HepG2 (cell line): ENCODE results near the gene PRELID1. TPM values are rescaled to one million over a fixed set of nuclear protein-coding genes. Genes with fewer than 3 reads are reported as not detected.

Experiments used
- ARNTL ChIP-seq: sonication (generic); formaldehyde crosslinking; IDR thresholded peaks from 2 replicates; pipeline ENCODE4 v1.4.0; 2020; ENCODE audit warnings: mild to moderate bottlenecking, missing genetic modification reagents
- CEBPB ChIP-seq: IDR thresholded peaks from 2 replicates; pipeline ENCODE4 v1.6.1; 2011; ENCODE audit warnings: low read depth, low read length, improper control_type of control experiment, borderline replicate concordance
- E2F2 ChIP-seq: sonication (generic); formaldehyde crosslinking; IDR thresholded peaks from 2 replicates; pipeline ENCODE4 v1.4.0; 2020; ENCODE audit warnings: missing genetic modification reagents, borderline replicate concordance
- KIAA2018 ChIP-seq: sonication (generic); formaldehyde crosslinking; IDR thresholded peaks from 2 replicates; pipeline ENCODE4 v1.5.0; 2020; ENCODE audit warnings: mild to moderate bottlenecking, missing genetic modification reagents, borderline replicate concordance
- LRRFIP1 ChIP-seq: sonication (generic); formaldehyde crosslinking; conservative IDR thresholded peaks from 2 replicates; pipeline ENCODE4 v1.4.0; 2020; ENCODE audit warnings: missing genetic modification reagents
- SRSF9 ChIP-seq: fragments of 200-400 bp; formaldehyde crosslinking; IDR thresholded peaks from 2 replicates; pipeline ENCODE4 v1.6.1; 2018; ENCODE audit warnings: borderline replicate concordance, mild to moderate bottlenecking, low read depth, low read length; ENCODE audit not compliant: insufficient read depth, poor library complexity, severe bottlenecking
- TRIM24 ChIP-seq: sonication (generic); formaldehyde crosslinking; IDR thresholded peaks from 2 replicates; pipeline ENCODE4 v1.8.0; 2022; ENCODE audit warnings: mild to moderate bottlenecking, missing genetic modification reagents
- ZNF24 ChIP-seq: fragments of 450-650 bp; IDR thresholded peaks from 2 replicates; pipeline ENCODE4 v1.6.1; 2017; ENCODE audit warnings: antibody characterized with exemption, mild to moderate bottlenecking
- polyA plus RNA-seq, 8 experiments: library from polyadenylated mRNA; depleted of rRNA in 3 of 8; stranded (reverse) in 7 of 8; unstranded in 1 of 8; fragments of >200 nt; fragmentation: Illumina TruSeq in 4 of 8; extraction: Trizol in 4 of 8; gene quantifications; 2 replicates each; pipeline versions ENCODE4 v1.2.1 to v1.2.3, GENCODE V29; 2011 to 2016; ENCODE audit warnings: low read depth in 4 of 8, missing spikeins in 1 of 8, mixed read lengths in 1 of 8; ENCODE audit not compliant: insufficient read depth in 1 of 8
- total RNA-seq, 5 experiments: library from RNA; depleted of rRNA; stranded (reverse); fragments of >200 nt; fragmentation: Illumina TruSeq; extraction: Trizol; gene quantifications; 2 replicates each; pipeline ENCODE4 v1.2.3, GENCODE V29; 2016; ENCODE audit warnings: low read depth in 1 of 5
- TF ChIP-seq, protein P1 (sequence below): IDR thresholded peaks from 2 replicates; pipeline ENCODE4 v1.6.1; 2016; ENCODE audit warnings: mild to moderate bottlenecking
- TF ChIP-seq, protein P2 (sequence below), 2 experiments: fragments of 450-650 bp in 1 of 2; sonication (generic) in 1 of 2; formaldehyde crosslinking; IDR thresholded peaks; 2 replicates each; pipeline versions ENCODE4 v1.5.0 to v1.8.0; 2020 to 2022; ENCODE audit warnings: mild to moderate bottlenecking in 1 of 2, missing genetic modification reagents in 1 of 2

PRELID1 gene
- total and polyA plus RNA-seq, 2 of the 13 experiments (the other 11 are each of a cell fraction or from before 2014, with no cell fraction given) = 250 to 271 TPM

DNA sequence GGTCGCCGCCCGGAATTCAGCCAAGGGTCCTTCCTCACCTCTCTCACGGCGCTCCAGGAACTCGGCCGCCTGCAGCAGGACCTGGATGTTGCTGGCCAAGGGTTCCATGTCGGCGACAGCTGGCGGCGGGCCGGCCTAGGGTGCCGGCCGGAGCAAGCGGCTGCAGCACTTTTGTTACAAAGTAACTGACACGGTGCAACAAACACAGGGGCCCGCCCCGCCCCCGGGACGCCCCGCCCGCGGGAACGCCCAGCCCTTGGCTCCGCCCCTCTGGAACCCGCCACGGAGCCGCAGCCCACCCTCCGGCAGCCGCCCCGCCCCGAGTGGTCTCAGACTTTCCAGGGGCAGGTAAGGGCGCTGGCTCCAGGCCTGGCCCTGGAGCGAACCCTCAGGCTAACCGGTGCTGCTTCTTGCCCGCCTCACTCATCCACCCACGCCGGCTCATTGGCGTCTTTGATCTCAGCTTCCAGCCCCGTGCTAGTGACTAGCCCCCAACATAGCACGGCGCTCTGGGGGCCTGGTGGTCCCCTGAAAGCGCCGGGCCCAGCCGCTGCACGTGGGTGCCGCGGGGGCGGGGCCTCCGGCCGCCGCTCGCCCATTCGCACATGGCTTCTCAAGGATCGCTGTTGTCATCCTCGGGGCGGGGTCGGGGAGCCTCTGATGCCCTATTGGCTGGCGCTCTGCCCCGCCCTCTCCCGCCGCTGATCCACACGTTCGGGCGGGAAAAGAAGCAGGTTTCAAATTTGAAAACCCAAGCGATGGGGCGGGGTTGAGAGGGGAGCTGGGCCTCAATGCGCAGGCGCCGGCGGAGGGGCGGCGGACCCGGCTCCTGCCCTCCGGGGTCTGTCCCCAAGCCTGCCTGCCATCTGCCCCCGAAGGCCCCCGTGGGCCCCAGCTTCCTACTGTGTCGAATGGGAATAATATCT lies 8.4 kb downstream of the PRELID1 start, which contains the start of gene MXD3 (continued):
- no peak for TF ChIP-seq ZNF24
- TF ChIP-seq KIAA2018 (CRISPR knock-in tag) = no peak
- TF ChIP-seq, protein P1, sequence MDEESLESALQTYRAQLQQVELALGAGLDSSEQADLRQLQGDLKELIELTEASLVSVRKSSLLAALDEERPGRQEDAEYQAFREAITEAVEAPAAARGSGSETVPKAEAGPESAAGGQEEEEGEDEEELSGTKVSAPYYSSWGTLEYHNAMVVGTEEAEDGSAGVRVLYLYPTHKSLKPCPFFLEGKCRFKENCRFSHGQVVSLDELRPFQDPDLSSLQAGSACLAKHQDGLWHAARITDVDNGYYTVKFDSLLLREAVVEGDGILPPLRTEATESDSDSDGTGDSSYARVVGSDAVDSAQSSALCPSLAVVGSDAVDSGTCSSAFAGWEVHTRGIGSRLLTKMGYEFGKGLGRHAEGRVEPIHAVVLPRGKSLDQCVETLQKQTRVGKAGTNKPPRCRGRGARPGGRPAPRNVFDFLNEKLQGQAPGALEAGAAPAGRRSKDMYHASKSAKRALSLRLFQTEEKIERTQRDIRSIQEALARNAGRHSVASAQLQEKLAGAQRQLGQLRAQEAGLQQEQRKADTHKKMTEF (CRISPR knock-in tag) = peak; percentile 51
- TF ChIP-seq E2F2 (CRISPR knock-in tag) = peak; percentile 95; the same call in 1 of the 2 replicates
- peak; percentile 82 for TF ChIP-seq ARNTL (CRISPR knock-in tag)
- TF ChIP-seq CEBPB = no peak
- TF ChIP-seq LRRFIP1 (CRISPR knock-in tag) = no peak
- TF ChIP-seq TRIM24 (CRISPR knock-in tag) = no peak
- TF ChIP-seq, protein P2, sequence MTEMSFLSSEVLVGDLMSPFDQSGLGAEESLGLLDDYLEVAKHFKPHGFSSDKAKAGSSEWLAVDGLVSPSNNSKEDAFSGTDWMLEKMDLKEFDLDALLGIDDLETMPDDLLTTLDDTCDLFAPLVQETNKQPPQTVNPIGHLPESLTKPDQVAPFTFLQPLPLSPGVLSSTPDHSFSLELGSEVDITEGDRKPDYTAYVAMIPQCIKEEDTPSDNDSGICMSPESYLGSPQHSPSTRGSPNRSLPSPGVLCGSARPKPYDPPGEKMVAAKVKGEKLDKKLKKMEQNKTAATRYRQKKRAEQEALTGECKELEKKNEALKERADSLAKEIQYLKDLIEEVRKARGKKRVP (CRISPR knock-in tag; IDR thresholded peaks at IDR 0.05) = no peak
- TF ChIP-seq SRSF9 = no peak
